H1 (cell line): Measurements from ENCODE around the gene ECSIT. TPM values are rescaled to one million over a fixed set of nuclear protein-coding genes. Genes with fewer than 3 reads are reported as not detected.

Experiments
- NRF1 ChIP-seq: IDR thresholded peaks from 2 replicates; pipeline ENCODE4 v1.6.1; 2011; ENCODE audit warnings: mild to moderate bottlenecking, low read depth, low read length, improper control_type of control experiment
- PHF8 ChIP-seq: fragments of 200-600 bp; sonication (generic); conservative IDR thresholded peaks from 2 replicates; pipeline ENCODE4 v1.7.1; 2012; ENCODE audit warnings: low read depth, mild to moderate bottlenecking, inconsistent platforms, low read length, moderate library complexity
- SIX5 ChIP-seq: IDR thresholded peaks from 2 replicates; pipeline ENCODE4 v1.6.1; 2011; ENCODE audit warnings: mild to moderate bottlenecking, low read depth, low read length
- TBP ChIP-seq: IDR thresholded peaks from 2 replicates; pipeline ENCODE4 v1.6.1; 2011; ENCODE audit warnings: low read depth, low read length, improper control_type of control experiment
- polyA plus RNA-seq, 7 experiments: library from polyadenylated mRNA; depleted of rRNA in 3 of 7; stranded (reverse) in 5 of 7; unstranded in 2 of 7; fragments of >200 nt in 5 of 7; fragments of 200-250 nt in 2 of 7; gene quantifications; 1 replicate in 5 of 7; 2 replicates in 1 of 7; 4 replicates in 1 of 7; pipeline versions ENCODE4 v1.2.1 to v1.2.3, GENCODE V29; 2011 to 2013; ENCODE audit warnings: missing spikeins in 2 of 7, mixed read lengths in 2 of 7
- total RNA-seq: library from RNA; stranded (reverse); fragmentation: NEBNext Ultra II Directional; extraction: Animal tissue kit (Norgen Biotek cat#: 25700); gene quantifications from 2 replicates; pipeline ENCODE4 v1.2.1, GENCODE V29; 2021
- TF ChIP-seq, protein P1 (sequence below): fragments of 300-600 bp; sonication (generic); IDR thresholded peaks from 2 replicates; pipeline ENCODE4 v1.7.1; 2012; ENCODE audit warnings: low read length, moderate library complexity, mild to moderate bottlenecking, inconsistent platforms; ENCODE audit not compliant: insufficient replicate concordance
- TF ChIP-seq, protein P2 (sequence below), 3 experiments: IDR thresholded peaks; 1 replicate in 2 of 3; 2 replicates in 1 of 3; pipeline versions ENCODE4 v1.5.1 to v1.6.1; 2011; ENCODE audit warnings: low read length in 3 of 3, mild to moderate bottlenecking in 3 of 3, inconsistent platforms in 2 of 3, low read depth in 1 of 3, moderate library complexity in 1 of 3; ENCODE audit not compliant: insufficient read depth in 1 of 3; ENCODE audit errors: control extremely low read depth in 1 of 3

ECSIT gene
- total and polyA plus RNA-seq, 2 of the 8 experiments (the other 6 are each of a cell fraction or from before 2014, with no cell fraction given) = 55.7 to 74.1 TPM

DNA sequence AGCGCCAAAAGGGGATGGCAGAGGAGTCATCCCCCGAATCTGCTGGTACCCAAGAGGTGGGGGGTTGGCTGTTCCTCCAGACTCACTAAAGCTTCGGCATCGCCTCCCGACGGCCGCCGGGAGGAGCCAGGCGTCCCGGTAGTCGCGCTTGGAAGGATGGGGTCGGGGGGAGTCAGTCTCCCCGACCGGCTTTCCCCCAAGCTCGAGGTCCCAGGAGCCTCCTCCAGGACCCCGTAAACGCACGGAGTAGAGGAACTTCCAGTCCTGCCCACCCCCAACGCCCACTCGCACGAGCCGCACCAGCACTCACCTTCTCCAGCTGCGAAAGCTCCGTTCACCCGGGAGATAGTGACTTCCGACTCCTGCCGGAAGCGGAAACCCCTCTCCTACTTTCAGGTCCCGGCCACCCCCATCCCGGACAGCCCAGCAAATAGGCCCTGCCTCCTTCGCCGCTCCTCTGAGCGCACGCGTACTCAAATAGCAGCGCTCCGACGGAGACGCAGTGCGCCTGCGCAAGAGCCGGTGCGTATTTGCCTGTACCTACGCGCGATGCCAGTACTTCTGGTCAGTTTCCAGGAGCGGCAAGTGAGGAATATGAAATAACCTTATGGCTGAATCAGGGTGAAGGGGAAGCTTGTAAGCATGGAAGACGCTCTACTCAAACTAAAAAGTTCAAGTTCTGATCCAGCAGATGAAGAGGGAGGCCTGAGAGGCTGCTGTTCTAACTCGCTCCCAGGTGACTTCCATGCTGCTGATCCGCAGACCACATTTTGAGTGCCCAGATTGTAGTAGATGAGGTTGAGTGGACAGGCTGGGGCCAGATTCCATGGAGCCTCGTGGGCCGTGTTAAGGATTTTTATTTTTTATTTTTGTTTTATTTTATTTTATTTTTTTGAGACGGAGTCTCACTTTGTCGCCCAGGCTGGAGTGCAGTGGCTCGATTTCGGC lies 30.2 kb upstream of the ECSIT start, which contains the start of gene ELOF1 (continued):
- TF ChIP-seq, protein P1, sequence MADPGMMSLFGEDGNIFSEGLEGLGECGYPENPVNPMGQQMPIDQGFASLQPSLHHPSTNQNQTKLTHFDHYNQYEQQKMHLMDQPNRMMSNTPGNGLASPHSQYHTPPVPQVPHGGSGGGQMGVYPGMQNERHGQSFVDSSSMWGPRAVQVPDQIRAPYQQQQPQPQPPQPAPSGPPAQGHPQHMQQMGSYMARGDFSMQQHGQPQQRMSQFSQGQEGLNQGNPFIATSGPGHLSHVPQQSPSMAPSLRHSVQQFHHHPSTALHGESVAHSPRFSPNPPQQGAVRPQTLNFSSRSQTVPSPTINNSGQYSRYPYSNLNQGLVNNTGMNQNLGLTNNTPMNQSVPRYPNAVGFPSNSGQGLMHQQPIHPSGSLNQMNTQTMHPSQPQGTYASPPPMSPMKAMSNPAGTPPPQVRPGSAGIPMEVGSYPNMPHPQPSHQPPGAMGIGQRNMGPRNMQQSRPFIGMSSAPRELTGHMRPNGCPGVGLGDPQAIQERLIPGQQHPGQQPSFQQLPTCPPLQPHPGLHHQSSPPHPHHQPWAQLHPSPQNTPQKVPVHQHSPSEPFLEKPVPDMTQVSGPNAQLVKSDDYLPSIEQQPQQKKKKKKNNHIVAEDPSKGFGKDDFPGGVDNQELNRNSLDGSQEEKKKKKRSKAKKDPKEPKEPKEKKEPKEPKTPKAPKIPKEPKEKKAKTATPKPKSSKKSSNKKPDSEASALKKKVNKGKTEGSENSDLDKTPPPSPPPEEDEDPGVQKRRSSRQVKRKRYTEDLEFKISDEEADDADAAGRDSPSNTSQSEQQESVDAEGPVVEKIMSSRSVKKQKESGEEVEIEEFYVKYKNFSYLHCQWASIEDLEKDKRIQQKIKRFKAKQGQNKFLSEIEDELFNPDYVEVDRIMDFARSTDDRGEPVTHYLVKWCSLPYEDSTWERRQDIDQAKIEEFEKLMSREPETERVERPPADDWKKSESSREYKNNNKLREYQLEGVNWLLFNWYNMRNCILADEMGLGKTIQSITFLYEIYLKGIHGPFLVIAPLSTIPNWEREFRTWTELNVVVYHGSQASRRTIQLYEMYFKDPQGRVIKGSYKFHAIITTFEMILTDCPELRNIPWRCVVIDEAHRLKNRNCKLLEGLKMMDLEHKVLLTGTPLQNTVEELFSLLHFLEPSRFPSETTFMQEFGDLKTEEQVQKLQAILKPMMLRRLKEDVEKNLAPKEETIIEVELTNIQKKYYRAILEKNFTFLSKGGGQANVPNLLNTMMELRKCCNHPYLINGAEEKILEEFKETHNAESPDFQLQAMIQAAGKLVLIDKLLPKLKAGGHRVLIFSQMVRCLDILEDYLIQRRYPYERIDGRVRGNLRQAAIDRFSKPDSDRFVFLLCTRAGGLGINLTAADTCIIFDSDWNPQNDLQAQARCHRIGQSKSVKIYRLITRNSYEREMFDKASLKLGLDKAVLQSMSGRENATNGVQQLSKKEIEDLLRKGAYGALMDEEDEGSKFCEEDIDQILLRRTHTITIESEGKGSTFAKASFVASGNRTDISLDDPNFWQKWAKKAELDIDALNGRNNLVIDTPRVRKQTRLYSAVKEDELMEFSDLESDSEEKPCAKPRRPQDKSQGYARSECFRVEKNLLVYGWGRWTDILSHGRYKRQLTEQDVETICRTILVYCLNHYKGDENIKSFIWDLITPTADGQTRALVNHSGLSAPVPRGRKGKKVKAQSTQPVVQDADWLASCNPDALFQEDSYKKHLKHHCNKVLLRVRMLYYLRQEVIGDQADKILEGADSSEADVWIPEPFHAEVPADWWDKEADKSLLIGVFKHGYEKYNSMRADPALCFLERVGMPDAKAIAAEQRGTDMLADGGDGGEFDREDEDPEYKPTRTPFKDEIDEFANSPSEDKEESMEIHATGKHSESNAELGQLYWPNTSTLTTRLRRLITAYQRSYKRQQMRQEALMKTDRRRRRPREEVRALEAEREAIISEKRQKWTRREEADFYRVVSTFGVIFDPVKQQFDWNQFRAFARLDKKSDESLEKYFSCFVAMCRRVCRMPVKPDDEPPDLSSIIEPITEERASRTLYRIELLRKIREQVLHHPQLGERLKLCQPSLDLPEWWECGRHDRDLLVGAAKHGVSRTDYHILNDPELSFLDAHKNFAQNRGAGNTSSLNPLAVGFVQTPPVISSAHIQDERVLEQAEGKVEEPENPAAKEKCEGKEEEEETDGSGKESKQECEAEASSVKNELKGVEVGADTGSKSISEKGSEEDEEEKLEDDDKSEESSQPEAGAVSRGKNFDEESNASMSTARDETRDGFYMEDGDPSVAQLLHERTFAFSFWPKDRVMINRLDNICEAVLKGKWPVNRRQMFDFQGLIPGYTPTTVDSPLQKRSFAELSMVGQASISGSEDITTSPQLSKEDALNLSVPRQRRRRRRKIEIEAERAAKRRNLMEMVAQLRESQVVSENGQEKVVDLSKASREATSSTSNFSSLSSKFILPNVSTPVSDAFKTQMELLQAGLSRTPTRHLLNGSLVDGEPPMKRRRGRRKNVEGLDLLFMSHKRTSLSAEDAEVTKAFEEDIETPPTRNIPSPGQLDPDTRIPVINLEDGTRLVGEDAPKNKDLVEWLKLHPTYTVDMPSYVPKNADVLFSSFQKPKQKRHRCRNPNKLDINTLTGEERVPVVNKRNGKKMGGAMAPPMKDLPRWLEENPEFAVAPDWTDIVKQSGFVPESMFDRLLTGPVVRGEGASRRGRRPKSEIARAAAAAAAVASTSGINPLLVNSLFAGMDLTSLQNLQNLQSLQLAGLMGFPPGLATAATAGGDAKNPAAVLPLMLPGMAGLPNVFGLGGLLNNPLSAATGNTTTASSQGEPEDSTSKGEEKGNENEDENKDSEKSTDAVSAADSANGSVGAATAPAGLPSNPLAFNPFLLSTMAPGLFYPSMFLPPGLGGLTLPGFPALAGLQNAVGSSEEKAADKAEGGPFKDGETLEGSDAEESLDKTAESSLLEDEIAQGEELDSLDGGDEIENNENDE = no peak
- TF ChIP-seq SIX5 = no peak
- peak; percentile 96 for TF ChIP-seq PHF8
- peak; percentile 79 for TF ChIP-seq TBP
- TF ChIP-seq NRF1 = peak; percentile 97
- TF ChIP-seq, protein P2, sequence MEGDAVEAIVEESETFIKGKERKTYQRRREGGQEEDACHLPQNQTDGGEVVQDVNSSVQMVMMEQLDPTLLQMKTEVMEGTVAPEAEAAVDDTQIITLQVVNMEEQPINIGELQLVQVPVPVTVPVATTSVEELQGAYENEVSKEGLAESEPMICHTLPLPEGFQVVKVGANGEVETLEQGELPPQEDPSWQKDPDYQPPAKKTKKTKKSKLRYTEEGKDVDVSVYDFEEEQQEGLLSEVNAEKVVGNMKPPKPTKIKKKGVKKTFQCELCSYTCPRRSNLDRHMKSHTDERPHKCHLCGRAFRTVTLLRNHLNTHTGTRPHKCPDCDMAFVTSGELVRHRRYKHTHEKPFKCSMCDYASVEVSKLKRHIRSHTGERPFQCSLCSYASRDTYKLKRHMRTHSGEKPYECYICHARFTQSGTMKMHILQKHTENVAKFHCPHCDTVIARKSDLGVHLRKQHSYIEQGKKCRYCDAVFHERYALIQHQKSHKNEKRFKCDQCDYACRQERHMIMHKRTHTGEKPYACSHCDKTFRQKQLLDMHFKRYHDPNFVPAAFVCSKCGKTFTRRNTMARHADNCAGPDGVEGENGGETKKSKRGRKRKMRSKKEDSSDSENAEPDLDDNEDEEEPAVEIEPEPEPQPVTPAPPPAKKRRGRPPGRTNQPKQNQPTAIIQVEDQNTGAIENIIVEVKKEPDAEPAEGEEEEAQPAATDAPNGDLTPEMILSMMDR (IDR thresholded peaks at IDR 0.05; ENCODE audit: control extremely low read depth in 1 of 3, insufficient read depth in 1 of 3, low read depth in 1 of 3, low read length in 3 of 3) = peak in 1 of 3 experiments; percentile 17; a peak in 1 of 4 replicates
